Right lobe of liver (tissue), 4 donors: ENCODE results near the gene DNAH8.

Experiments used
- CTCF ChIP-seq, 4 donors: fragments of 200-600 bp in 3 of 4; fragments of 450-650 bp in 1 of 4; IDR thresholded peaks; one replicate each; pipeline versions ENCODE4 v1.5.1 to v1.8.0; 2016 to 2022; ENCODE audit warnings: antibody characterized with exemption in 4 of 4, mild to moderate bottlenecking in 2 of 4
- POLR2A ChIP-seq: fragments of 450-650 bp; IDR thresholded peaks from one replicate; pipeline ENCODE4 v1.6.1; 2017; ENCODE audit warnings: antibody characterized with exemption, mild to moderate bottlenecking
- donor health status: DM: no; HTN: no; CAD: no.
- donor health status: DM: no; HTN: no; CAD: no.
- donor health status: DM: no; HTN: yes; CAD: no.

GRCh38 chr6:38876475-38876874 is 161.4 kb downstream of the DNAH8 start:
- TF ChIP-seq CTCF (IDR thresholded peaks at IDR 0.05) (no peak), POLR2A (no peak)
